ENCODE results near the gene ZNF763.
"Not testable (repeated sequence)": the region's sequence is repeated elsewhere in the genome, so short reads cannot be mapped to it uniquely, and the experiment has no call there.

The ZNF763 gene

GRCh38 chr19:11964858-11965645, at the start of gene ZNF763:
TSS of gene ZNF763 (plus strand) at chr19:11965040. CDS start at chr19:11965209, 169 bp downstream.
- peak; percentile 77 for DNase-seq

- no peak for DNase-seq
Observed at GRCh38 chr19:11921852-11922495, 42.9 kb upstream of the ZNF763 start.

GRCh38 chr19:11924886-11925650, 39.8 kb upstream of the ZNF763 start, which contains the start of gene ZNF700:
TSS of gene ZNF700 (plus strand) at chr19:11925107. CDS start at chr19:11925211, 104 bp downstream.
- DNase-seq: peak; percentile 97

- not testable (repeated sequence) for DNase-seq
Observed at GRCh38 chr19:11925651-11926187, 39.1 kb upstream of the ZNF763 start.

- DNase-seq: no peak
Observed at GRCh38 chr19:11927227-11927626, 37.6 kb upstream of the ZNF763 start.

GRCh38 chr19:11931051-11931450, 33.8 kb upstream of the ZNF763 start:
- DNase-seq: no peak

GRCh38 chr19:11931513-11931912, 33.3 kb upstream of the ZNF763 start:
- no peak for DNase-seq

- DNase-seq: not testable (repeated sequence)
Observed at GRCh38 chr19:11935829-11936228, 29.0 kb upstream of the ZNF763 start.

- DNase-seq: not testable (repeated sequence)
Observed at GRCh38 chr19:11938383-11938782, 26.5 kb upstream of the ZNF763 start.

GRCh38 chr19:11941361-11941887, 23.4 kb upstream of the ZNF763 start:
- not testable (repeated sequence) for DNase-seq

- no peak for DNase-seq
Observed at GRCh38 chr19:11942008-11942842, 22.6 kb upstream of the ZNF763 start.

GRCh38 chr19:11942843-11943108, 22.1 kb upstream of the ZNF763 start:
- no peak for DNase-seq

GRCh38 chr19:11944656-11945055, 20.2 kb upstream of the ZNF763 start:
- no peak for DNase-seq

- no peak for DNase-seq
Observed at GRCh38 chr19:11948646-11949045, 16.2 kb upstream of the ZNF763 start.

GRCh38 chr19:11949201-11949600, 15.6 kb upstream of the ZNF763 start:
- DNase-seq: no peak

- DNase-seq: not testable (repeated sequence)
Observed at GRCh38 chr19:11949614-11950080, 15.2 kb upstream of the ZNF763 start.

GRCh38 chr19:11950312-11950711, 14.5 kb upstream of the ZNF763 start:
- no peak for DNase-seq

GRCh38 chr19:11963566-11964355, 1.1 kb upstream of the ZNF763 start:
- DNase-seq: peak; percentile 59

GRCh38 chr19:11964496-11964857, 363 bp upstream of the ZNF763 start:
- no peak for DNase-seq

GRCh38 chr19:11970174-11970573, 5.3 kb downstream of the ZNF763 start:
- no peak for DNase-seq

- no peak for DNase-seq
Observed at GRCh38 chr19:11971041-11971440, 6.2 kb downstream of the ZNF763 start.

Data from activated CD4-positive, alpha-beta T cell treated with anti-CD3 and anti-CD28 coated beads, Interleukin-2, amount 50 U/mL, for 16 hours (primary cell).